ENCODE data around the gene HDAC8.
"Not testable (repeated sequence)": the region's sequence is repeated elsewhere in the genome, so short reads cannot be mapped to it uniquely, and the experiment has no call there.

The HDAC8 gene

GRCh38 chrX:72572248-72573157 is at the start of gene HDAC8:
Gene HDAC8 (minus strand): TSS chrX:72572843. CDS start chrX:72572761, 82 bp downstream.
- peak; percentile 42 for DNase-seq

- DNase-seq: no peak
These were observed 49.2 kb upstream of the HDAC8 start for GRCh38 chrX:72621625-72622485.

GRCh38 chrX:72621163-72621562 is 48.5 kb upstream of the HDAC8 start:
- no peak for DNase-seq

- no peak for DNase-seq
These were observed 48.0 kb upstream of the HDAC8 start for GRCh38 chrX:72620550-72621145.

- DNase-seq: no peak
These were observed 36.7 kb upstream of the HDAC8 start for GRCh38 chrX:72609313-72609712.

- no peak for DNase-seq
These were observed 32.1 kb upstream of the HDAC8 start for GRCh38 chrX:72604705-72605104.

- no peak for DNase-seq
These were observed 31.5 kb upstream of the HDAC8 start for GRCh38 chrX:72604112-72604511.

- DNase-seq: not testable (repeated sequence)
These were observed 18.4 kb upstream of the HDAC8 start for GRCh38 chrX:72591038-72591437.

- DNase-seq: no peak
These were observed 11.5 kb upstream of the HDAC8 start for GRCh38 chrX:72584163-72584562.

- no peak for DNase-seq
These were observed 3.7 kb upstream of the HDAC8 start for GRCh38 chrX:72576141-72576894.

- no peak for DNase-seq
These were observed 492 bp upstream of the HDAC8 start for GRCh38 chrX:72573158-72573511.

GRCh38 chrX:72569786-72570185 is 2.9 kb downstream of the HDAC8 start:
- no peak for DNase-seq

GRCh38 chrX:72568406-72569092 is 4.1 kb downstream of the HDAC8 start:
- DNase-seq: no peak

- DNase-seq: no peak
These were observed 6.2 kb downstream of the HDAC8 start for GRCh38 chrX:72566448-72566847.

- DNase-seq: not testable (repeated sequence)
These were observed 13.0 kb downstream of the HDAC8 start for GRCh38 chrX:72559655-72560054.

- DNase-seq: peak; percentile 43
These were observed 18.0 kb downstream of the HDAC8 start for GRCh38 chrX:72554448-72555140.

GRCh38 chrX:72552443-72552842 is 20.2 kb downstream of the HDAC8 start:
- DNase-seq: not testable (repeated sequence)

GRCh38 chrX:72545990-72546389 is 26.7 kb downstream of the HDAC8 start:
- DNase-seq: no peak

- DNase-seq: no peak
These were observed 32.3 kb downstream of the HDAC8 start for GRCh38 chrX:72540318-72540717.

- DNase-seq: no peak
These were observed 32.8 kb downstream of the HDAC8 start for GRCh38 chrX:72539822-72540221.

- no peak for DNase-seq
These were observed 36.1 kb downstream of the HDAC8 start for GRCh38 chrX:72536542-72536941.

Measured in NCI-H1048 (cell line).